GM23338 (cell line): Measurements from ENCODE around the gene RHEBL1.

ENCODE experiments used
- ETS1 ChIP-seq: IDR thresholded peaks from 2 replicates; pipeline ENCODE4 v1.6.1; 2016; ENCODE audit warnings: antibody characterized with exemption
- EZH2phosphoT487 ChIP-seq: fragments of 200-600 bp; sonication (generic); IDR thresholded peaks from one replicate; pipeline ENCODE4 v1.8.1; 2018; ENCODE audit warnings: antibody characterized with exemption; ENCODE audit not compliant: unreplicated experiment
- JUNB ChIP-seq: IDR thresholded peaks from one replicate; pipeline ENCODE4 v1.6.1; 2016; ENCODE audit warnings: antibody characterized with exemption; ENCODE audit not compliant: unreplicated experiment
- POLR2AphosphoS5 ChIP-seq: IDR thresholded peaks from 2 replicates; pipeline ENCODE4 v1.6.1; 2016; ENCODE audit warnings: antibody characterized with exemption, low read depth
- REST ChIP-seq: IDR thresholded peaks from one replicate; pipeline ENCODE4 v1.6.1; 2018; ENCODE audit warnings: antibody characterized with exemption; ENCODE audit not compliant: unreplicated experiment
- TF ChIP-seq, protein P1 (sequence below), 2 experiments: fragments of 200-600 bp in 1 of 2; sonication (generic) in 1 of 2; conservative IDR thresholded peaks; 2 replicates each; pipeline versions ENCODE4 v1.5.1 to v1.6.1; 2016 to 2017; ENCODE audit warnings: antibody characterized with exemption in 2 of 2, low read depth in 2 of 2, mild to moderate bottlenecking in 2 of 2, moderate library complexity in 1 of 2

- TF ChIP-seq JUNB (no peak), REST (no peak), POLR2AphosphoS5 (no peak), EZH2phosphoT487 (no peak), ETS1 (no peak)
- TF ChIP-seq, protein P1, sequence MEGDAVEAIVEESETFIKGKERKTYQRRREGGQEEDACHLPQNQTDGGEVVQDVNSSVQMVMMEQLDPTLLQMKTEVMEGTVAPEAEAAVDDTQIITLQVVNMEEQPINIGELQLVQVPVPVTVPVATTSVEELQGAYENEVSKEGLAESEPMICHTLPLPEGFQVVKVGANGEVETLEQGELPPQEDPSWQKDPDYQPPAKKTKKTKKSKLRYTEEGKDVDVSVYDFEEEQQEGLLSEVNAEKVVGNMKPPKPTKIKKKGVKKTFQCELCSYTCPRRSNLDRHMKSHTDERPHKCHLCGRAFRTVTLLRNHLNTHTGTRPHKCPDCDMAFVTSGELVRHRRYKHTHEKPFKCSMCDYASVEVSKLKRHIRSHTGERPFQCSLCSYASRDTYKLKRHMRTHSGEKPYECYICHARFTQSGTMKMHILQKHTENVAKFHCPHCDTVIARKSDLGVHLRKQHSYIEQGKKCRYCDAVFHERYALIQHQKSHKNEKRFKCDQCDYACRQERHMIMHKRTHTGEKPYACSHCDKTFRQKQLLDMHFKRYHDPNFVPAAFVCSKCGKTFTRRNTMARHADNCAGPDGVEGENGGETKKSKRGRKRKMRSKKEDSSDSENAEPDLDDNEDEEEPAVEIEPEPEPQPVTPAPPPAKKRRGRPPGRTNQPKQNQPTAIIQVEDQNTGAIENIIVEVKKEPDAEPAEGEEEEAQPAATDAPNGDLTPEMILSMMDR (conservative IDR thresholded peaks at IDR 0.05; ENCODE audit: low read depth in 2 of 2) = no peak
Measured at GRCh38 chr12:49030119-49030518, 39.7 kb downstream of the RHEBL1 start.
